GM21390 (cell line): ENCODE measurements around the gene BMP2.

Experiments
- ATAC-seq: cut with Tn5 transposase; IDR thresholded peaks from one replicate; pipeline ENCODE4 v1.9.1; 2021; ENCODE audit not compliant: unreplicated experiment

Gene BMP2

DNA sequence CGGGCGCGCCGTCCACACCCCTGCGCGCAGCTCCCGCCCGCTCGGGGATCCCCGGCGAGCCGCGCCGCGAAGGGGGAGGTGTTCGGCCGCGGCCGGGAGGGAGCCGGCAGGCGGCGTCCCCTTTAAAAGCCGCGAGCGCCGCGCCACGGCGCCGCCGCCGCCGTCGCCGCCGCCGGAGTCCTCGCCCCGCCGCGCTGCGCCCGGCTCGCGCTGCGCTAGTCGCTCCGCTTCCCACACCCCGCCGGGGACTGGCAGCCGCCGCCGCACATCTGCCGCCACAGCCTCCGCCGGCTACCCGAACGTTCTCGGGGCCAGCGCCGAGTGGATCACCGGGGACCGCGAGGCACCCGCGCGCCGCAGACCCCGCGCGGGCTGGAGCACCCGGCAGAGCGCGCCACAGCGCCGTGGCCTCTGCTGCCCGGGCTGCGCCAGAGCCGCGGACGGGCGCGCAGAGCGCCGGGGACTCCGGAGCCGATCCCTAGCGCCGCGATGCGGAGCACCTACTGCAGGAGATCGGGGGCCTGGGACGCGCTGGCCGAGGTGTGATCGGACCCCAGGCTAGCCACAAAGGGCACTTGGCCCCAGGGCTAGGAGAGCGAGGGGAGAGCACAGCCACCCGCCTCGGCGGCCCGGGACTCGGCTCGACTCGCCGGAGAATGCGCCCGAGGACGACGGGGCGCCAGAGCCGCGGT, at the start of gene BMP2:
TSS of gene BMP2 (plus strand) at position 151 of the 692 bp plus-strand sequence. CDS start 2,441 bp downstream, outside the sequence.
- peak; percentile 63 for ATAC-seq

DNA sequence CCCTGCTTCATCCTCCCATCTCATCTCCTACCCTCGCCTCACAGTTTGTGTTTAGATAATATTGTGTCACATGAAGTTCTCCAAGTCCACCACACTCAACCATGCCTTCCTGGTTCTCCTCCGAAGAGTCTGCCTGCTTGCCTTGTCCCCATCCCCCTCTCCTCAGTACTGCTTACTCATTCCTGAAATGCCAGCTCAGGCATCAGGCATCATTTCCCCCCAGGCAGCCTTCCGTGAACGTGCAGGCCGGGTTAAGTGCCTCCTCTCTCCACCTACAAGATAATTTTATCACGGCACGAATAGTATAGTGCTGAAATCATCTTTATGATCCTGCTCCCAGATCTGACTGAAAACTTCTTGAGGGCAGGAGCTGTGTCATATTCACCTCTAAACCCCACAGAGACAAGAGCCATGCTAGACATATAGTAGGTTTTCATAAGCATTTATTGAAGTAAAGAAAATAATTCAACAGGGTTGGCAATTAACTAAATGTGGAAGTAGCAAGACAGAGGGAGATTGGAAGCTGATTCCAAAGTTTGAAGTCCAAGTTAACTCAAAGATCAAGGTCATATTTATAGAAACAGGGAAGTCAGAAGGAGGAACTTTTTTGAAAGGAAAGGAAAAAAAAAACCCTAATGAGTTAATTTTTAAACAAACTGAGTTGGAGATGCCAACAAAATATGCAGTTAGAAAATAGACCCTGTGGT, 48.7 kb upstream of the BMP2 start:
- ATAC-seq: no peak

GRCh38 chr20:6719369-6719721, 48.1 kb upstream of the BMP2 start:
- ATAC-seq: no peak

DNA sequence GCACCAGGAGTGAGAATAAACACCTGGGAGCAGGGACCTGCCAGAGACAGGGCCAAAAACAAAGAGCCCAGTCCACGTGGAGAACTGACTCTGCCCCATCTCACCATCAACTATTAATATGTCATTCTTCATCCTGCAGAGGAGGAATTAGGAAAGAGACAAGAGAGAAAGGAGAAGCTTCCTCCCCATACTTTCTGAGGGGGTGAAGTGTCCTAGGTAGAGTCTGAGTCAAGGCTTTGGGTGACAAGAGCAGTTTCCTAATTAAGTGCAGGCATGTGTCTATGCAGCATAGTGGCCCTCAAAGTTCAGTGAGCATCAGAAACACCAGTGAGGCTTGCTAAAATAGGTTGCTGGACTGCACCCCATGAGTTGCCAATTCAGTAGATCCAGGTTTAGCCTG, 40.7 kb upstream of the BMP2 start:
- no peak for ATAC-seq

- no peak for ATAC-seq
Observed at GRCh38 chr20:6730672-6731328, 36.7 kb upstream of the BMP2 start.

GRCh38 chr20:6732001-6732447, 35.5 kb upstream of the BMP2 start:
- no peak for ATAC-seq

DNA sequence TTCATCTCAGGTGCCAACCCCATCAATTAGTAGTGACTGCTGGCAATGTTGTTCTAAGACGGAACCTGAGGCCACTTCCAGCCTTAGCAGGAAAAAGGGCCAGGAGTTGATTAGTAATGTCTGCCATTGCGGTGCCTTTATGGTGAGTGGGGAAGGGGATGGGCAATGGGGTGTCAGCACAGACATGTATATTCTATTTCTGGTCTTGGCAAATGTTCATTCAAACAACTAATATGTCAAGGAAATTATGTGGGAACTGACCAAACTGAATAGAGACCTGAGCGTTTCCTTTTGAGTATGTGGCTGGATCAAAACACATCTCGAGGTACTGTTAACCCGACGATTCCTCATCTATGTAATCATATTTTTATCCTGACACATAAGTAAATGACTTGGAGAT, 34.6 kb upstream of the BMP2 start:
- no peak for ATAC-seq

DNA sequence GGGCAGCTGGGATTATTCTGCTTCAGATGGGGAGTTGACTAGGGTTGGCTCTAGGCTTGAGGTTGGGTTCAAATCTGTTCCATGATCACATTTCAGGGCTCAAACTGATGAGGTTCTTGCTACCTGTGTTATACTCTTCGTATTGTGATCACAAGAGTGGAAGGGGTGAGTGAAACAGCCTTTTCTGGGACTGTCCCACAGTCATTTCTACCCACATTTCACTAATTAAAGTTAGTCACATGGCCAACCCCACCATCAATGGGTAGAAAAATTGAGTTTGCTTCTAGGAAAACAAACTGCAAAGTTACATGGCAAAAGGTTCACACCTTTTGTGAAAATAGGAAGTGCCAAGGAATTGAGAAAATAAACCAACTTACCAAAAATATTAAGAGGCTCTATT, 33.5 kb upstream of the BMP2 start:
- no peak for ATAC-seq

GRCh38 chr20:6735942-6736845, 31.3 kb upstream of the BMP2 start:
- ATAC-seq: no peak

DNA sequence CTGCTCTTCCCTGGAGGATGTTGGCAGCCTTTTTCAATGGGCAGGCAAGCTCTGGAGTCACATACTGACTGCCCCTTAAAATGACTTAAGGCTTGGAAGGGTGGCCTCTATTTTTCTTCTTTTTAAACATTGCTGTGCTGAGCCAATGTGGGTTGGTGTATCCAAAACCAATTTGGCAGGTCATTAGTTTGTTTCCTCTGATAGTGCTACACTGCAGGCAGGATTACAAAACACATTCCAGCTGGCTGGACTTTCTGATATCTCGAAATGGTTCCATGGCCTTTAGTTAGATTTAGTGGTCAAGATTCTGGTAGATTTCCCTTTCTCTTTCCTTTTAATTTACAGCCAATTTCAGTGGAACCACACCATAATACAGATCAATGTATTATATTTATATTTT, 28.1 kb upstream of the BMP2 start:
- no peak for ATAC-seq

DNA sequence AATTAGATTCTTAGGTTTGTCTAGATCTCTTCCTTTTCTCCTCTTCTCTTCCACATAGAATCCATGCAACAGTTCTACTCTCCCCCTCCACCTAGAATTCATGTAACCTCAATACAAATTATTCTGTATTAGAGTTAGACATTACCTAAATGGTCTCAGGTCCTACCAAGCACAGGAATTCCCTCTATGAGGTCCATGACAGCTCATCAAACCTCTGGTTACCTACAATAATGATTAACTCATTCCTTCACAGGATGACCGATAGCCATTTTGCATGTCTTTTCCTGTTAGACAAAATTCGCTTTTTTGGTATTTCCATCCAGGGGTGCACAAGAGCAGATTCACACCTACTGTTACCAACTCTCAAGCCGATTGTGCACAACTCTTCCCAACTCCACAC, 27.4 kb upstream of the BMP2 start:
- no peak for ATAC-seq

DNA sequence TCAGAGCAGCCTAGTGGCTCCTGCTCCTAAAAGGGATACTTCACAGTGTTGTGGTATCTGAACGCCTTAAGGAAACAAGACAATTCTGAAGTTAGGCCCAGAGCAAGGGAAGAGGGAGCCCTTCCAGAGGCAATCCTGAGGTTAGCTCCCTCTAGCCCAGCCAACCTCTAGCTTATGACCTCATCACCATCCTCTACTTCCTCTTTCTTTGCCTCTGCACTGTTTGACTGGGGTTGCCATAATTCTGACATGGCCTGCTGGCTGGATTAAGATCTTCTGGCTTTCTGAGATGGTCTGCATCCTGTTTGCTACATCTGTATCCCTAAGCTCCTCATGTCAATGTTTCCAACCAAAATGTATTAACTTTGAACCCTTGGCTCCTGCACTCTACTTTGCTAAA, 23.3 kb upstream of the BMP2 start:
- ATAC-seq: no peak

DNA sequence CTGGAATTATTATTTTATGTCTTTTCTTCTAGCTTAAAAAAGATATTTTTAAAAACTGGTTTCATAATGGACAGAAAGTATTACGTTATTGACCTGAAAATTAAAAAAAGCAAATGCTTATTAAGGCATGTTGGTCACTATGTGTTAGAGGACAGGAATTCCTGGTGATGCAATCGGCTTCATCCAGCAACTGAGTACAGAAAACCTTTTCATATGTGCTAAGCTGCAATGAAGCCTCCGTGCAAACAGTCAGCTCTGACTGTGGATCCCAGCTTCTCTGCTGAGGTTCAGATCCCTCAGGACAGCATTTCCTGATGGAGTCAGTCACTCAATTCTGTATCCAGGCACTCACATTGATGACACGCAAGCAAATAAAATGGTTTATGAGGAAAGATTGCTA, 22.7 kb upstream of the BMP2 start:
- ATAC-seq: no peak

- ATAC-seq: no peak
Observed at GRCh38 chr20:6746901-6747609, 20.4 kb upstream of the BMP2 start.

DNA sequence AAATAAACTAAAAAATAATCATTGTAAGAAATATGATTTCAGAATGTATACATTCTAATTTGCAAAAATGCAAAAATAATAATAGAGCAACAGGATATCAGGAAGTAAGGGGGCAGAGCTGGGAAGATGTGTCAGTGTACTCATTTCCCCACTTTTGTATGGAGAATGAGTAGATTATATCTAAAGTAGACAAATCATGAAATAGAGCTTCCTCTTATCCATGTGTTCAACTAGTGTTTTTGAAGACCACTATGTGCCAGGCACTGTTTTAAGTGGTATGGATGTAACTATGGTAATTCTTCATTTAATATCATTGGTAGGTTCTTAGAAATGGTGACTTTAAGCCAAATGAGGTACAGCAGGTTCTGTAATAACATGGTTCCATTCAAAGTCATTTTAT, 17.0 kb upstream of the BMP2 start:
- ATAC-seq: no peak

DNA sequence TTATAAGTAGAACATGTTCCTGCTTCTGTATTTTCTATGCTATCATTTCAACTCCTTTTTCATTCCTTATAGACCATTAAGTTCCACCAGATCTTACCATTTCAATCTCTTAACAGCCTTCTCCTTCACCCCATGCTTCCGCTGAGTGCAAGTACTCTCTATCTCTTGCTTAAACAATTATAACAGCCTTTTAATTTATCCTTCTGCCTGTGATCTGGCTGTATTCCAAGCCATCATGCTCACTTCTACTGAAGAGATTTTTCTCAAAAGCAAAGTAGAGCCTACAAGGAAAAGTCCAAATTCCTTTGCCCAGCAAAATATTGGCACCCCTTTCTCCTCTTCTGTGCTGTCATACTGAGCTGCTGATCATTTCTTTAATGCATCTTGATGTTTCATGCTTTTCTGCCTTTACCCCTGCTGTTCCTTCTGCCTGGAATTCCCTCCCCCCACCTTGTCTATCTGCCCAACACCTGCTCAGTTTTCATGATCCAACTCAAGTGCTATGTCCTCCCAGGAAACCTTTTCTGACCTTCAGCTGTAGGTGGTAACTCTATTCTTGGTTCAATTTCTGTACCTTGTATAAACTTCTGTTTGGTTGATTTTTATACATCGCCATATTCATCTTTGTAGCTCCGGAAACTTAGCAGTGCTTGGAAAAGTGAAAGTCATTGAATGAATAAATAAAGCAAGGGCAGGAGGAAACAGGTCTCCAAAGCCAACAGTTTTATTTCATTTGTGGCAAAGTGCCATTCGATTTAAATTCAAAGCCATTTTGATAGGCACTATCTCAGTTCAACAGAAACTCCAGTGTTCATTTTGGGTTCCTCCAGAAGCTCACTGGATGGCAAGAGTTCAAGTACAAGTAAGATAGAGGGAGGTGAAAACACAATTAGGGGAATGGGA, 10.5 kb upstream of the BMP2 start:
- ATAC-seq: no peak

DNA sequence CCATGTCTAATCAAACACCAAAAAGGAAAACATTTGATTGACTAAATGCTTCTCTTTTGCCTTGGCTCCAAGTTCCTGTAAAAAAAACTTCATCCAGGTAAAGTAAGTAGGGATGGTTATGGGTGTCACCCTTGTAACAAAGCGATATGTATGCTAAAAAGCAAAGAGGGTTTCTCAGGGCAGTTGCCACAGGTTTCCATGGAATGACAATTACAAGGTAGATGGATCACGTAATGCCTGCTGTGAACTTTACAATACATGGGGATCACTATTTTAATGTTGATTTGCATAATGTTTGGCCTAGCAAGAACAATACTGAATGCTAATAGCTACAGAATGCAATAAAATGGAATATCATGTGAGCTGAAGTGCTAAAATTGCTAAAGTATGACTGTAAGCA, 2.9 kb upstream of the BMP2 start:
- ATAC-seq: no peak

DNA sequence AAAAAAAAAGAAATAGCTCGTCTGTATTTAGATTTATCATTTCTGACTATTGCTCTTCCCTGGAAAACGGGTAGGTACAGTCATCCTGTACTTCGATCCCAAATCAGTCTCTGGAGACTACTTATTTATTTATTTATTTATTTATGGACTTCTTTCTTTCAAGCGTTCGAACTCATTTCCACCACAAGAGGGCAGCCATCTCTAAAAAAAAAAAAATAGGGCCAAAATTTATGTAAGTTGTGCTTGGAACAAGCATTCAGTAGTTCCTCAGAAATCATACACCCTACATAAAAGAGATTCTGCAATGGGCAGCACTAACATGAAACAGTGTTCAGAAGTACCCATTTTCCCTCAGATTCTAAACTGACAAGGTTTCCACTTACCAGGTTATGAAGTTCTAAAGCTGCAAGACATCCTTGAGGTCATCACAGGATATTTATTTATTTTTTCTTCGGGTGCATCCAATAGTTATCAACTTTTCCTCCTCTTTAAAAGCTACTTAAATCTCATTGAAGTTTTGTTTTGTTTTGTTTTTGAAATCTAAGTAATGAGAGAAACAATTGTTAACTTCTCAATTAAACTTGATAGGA, 1.9 kb upstream of the BMP2 start:
- ATAC-seq: no peak

DNA sequence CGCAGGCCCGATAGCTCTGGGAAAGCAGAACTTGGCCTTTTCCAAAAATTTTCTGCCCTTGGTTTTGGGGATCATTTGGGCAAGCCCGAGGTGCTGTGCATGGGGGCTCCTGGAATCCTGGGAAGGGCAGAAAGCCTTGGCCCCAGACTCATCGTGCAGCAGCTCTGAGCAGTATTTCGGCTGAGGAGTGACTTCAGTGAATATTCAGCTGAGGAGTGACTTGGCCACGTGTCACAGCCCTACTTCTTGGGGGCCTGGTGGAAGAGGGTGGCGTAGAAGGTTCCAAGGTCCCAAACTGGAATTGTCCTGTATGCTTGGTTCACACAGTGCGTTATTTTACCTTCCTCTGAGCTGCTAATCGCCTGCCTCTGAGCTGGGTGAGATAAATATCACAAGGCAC, 1.1 kb upstream of the BMP2 start:
- ATAC-seq: no peak
